Ishikawa (cell line): ENCODE measurements around the gene TAGAP.

Experiments
- CEBPB ChIP-seq: IDR thresholded peaks from 2 replicates; pipeline ENCODE4 v1.6.1; 2012
- CREB1 ChIP-seq: IDR thresholded peaks from 2 replicates; pipeline ENCODE4 v1.6.1; 2012; ENCODE audit warnings: low read depth
- EGR1 ChIP-seq: IDR thresholded peaks from 2 replicates; pipeline ENCODE4 v1.6.1; 2012
- EP300 ChIP-seq: IDR thresholded peaks from 2 replicates; pipeline ENCODE4 v1.6.1; 2012; ENCODE audit warnings: borderline replicate concordance
- FOXM1 ChIP-seq: IDR thresholded peaks from 2 replicates; pipeline ENCODE4 v1.6.1; 2012; ENCODE audit warnings: low read depth, borderline replicate concordance
- NFIC ChIP-seq: IDR thresholded peaks from 2 replicates; pipeline ENCODE4 v1.6.1; 2012
- RAD21 ChIP-seq: IDR thresholded peaks from 2 replicates; pipeline ENCODE4 v1.6.1; 2012; ENCODE audit warnings: low read depth
- REST ChIP-seq: IDR thresholded peaks from 2 replicates; pipeline ENCODE4 v1.6.1; 2012; ENCODE audit warnings: low read depth, mild to moderate bottlenecking
- TAF1 ChIP-seq: IDR thresholded peaks from 2 replicates; pipeline ENCODE4 v1.6.1; 2012; ENCODE audit warnings: low read depth, mild to moderate bottlenecking
- TCF12 ChIP-seq: IDR thresholded peaks from 2 replicates; pipeline ENCODE4 v1.6.1; 2012; ENCODE audit warnings: low read depth
- YY1 ChIP-seq: IDR thresholded peaks from 2 replicates; pipeline ENCODE4 v1.6.1; 2012; ENCODE audit warnings: low read depth
- ZBTB7A ChIP-seq: IDR thresholded peaks from 2 replicates; pipeline ENCODE4 v1.6.1; 2012; ENCODE audit warnings: low read depth
- TF ChIP-seq, protein P1 (sequence below): IDR thresholded peaks from 2 replicates; pipeline ENCODE4 v1.6.1; 2012

DNA sequence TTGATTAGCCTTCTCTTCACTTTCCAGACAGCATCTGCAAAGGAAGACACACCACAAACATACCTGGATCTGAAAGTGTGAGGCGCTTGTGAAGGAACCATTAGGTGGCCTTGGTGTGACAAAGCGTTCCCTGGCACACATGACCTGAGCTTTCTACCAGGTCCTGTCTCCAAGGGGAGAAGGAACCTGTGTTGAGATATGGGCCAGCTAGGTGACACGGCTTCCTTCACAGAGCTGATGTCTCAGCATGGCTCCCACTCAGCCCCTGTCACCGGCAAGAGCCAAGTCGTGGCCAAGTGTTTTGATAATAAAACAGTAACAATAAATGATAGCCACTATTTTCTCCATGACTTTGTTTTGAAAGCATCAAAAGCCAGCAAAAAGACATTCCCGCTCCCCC, 20.3 kb upstream of the TAGAP start:
- TF ChIP-seq, protein P1, sequence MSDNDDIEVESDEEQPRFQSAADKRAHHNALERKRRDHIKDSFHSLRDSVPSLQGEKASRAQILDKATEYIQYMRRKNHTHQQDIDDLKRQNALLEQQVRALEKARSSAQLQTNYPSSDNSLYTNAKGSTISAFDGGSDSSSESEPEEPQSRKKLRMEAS, result no peak
- no peak for TF ChIP-seq RAD21
- no peak for TF ChIP-seq EP300
- no peak for TF ChIP-seq TAF1
- no peak for TF ChIP-seq YY1
- TF ChIP-seq NFIC, result no peak
- no peak for TF ChIP-seq CREB1
- TF ChIP-seq TCF12, result no peak
- no peak for TF ChIP-seq EGR1
- no peak for TF ChIP-seq CEBPB
- TF ChIP-seq REST, result no peak
- TF ChIP-seq FOXM1, result no peak
- no peak for TF ChIP-seq ZBTB7A
